Frontal cortex (tissue), 4 donors: Measurements from ENCODE around the gene HOMER1. TPM values are rescaled to one million over a fixed set of nuclear protein-coding genes. Genes with fewer than 3 reads are reported as not detected.

Experiments
- DNase-seq, 2 donors: peaks; one replicate each; pipeline ENCODE4 v3.0.0; 2012; ENCODE audit warnings: low spot score in 2 of 2
- FAIRE-seq: peaks from 2 replicates; lab custom pipeline; 2012; peaks lifted over from hg19 to GRCh38; lab: Jason Lieb, UNC
- small RNA-seq: library from RNA; depleted of rRNA; stranded (forward); fragments of <200 nt; gene quantifications from one replicate; pipeline ENCODE3, GENCODE V24; 2014
- total RNA-seq: library from RNA; depleted of rRNA; stranded (reverse); fragments of >200 nt; gene quantifications from one replicate; pipeline ENCODE4 v1.2.3, GENCODE V29; 2014
- donor health status: control.
- donor health status: control.
- donor health status: control.

Gene HOMER1
- total RNA-seq, 1 donor from 2014 or later: 205 TPM

- FAIRE-seq (no peak), DNase-seq (no peak)
Observed at GRCh38 chr5:79349881-79350280, 164.1 kb downstream of the HOMER1 start.

- DNase-seq (no peak), FAIRE-seq (no peak)
Observed at GRCh38 chr5:79349047-79349446, 164.9 kb downstream of the HOMER1 start.

GRCh38 chr5:79346420-79346824 is 167.5 kb downstream of the HOMER1 start:
- FAIRE-seq: no peak
- no peak for DNase-seq

- FAIRE-seq: no peak
- no peak for DNase-seq
Observed at GRCh38 chr5:79333852-79334557, 179.9 kb downstream of the HOMER1 start.

- FAIRE-seq (no peak), DNase-seq (no peak)
Observed at GRCh38 chr5:79330071-79330470, 183.9 kb downstream of the HOMER1 start.

GRCh38 chr5:79329453-79329852 is 184.5 kb downstream of the HOMER1 start:
- FAIRE-seq (no peak), DNase-seq (no peak)

Small RNAs within 50 kb of the gene (small RNA-seq; reads per million reads assigned to genes)
- not detected for gene RF00019

Other genes starting within 250 kb of the HOMER1 start
- gene TENT2, start 98.3 kb upstream of the HOMER1 start, total RNA-seq: 51.0 TPM
- 0.82 TPM for gene CMYA5, start 175.7 kb upstream of the HOMER1 start, total RNA-seq